Measurements from ENCODE around the gene KCTD21.

KCTD21 gene

GRCh38 chr11:78145511-78146025, 42.9 kb downstream of the KCTD21 start:
- TF ChIP-seq REST (IDR thresholded peaks at IDR 0.05; ENCODE audit: low read depth) (no peak), TAF1 (IDR thresholded peaks at IDR 0.05; ENCODE audit: low read depth) (no peak), TCF12 (IDR thresholded peaks at IDR 0.05; ENCODE audit: low read depth) (no peak), ZBTB7A (IDR thresholded peaks at IDR 0.05; ENCODE audit: low read depth) (no peak), EGR1 (IDR thresholded peaks at IDR 0.05) (no peak), CREB1 (IDR thresholded peaks at IDR 0.05; ENCODE audit: low read depth) (no peak), MAX (IDR thresholded peaks at IDR 0.05) (no peak)

GRCh38 chr11:78140392-78141077, 47.9 kb downstream of the KCTD21 start:
- TF ChIP-seq TCF12 (IDR thresholded peaks at IDR 0.05; ENCODE audit: low read depth) (no peak), NFIC (IDR thresholded peaks at IDR 0.05) (no peak), MAX (IDR thresholded peaks at IDR 0.05) (no peak), EP300 (IDR thresholded peaks at IDR 0.05; ENCODE audit: borderline replicate concordance) (no peak), EGR1 (IDR thresholded peaks at IDR 0.05) (no peak), YY1 (IDR thresholded peaks at IDR 0.05; ENCODE audit: low read depth) (no peak), ZBTB7A (IDR thresholded peaks at IDR 0.05; ENCODE audit: low read depth) (no peak), RAD21 (IDR thresholded peaks at IDR 0.05; ENCODE audit: low read depth) (no peak), USF1 (IDR thresholded peaks at IDR 0.05) (no peak), FOXM1 (IDR thresholded peaks at IDR 0.05; ENCODE audit: borderline replicate concordance, low read depth) (no peak), REST (IDR thresholded peaks at IDR 0.05; ENCODE audit: low read depth) (no peak), CREB1 (IDR thresholded peaks at IDR 0.05; ENCODE audit: low read depth) (no peak), TAF1 (IDR thresholded peaks at IDR 0.05; ENCODE audit: low read depth) (no peak), TEAD4 (IDR thresholded peaks at IDR 0.05) (no peak)

GRCh38 chr11:78139422-78140391, 48.7 kb downstream of the KCTD21 start, which contains the start of gene ALG8:
TSS of gene ALG8 (minus strand) at chr11:78139626. CDS start at chr11:78139588, 38 bp downstream.
- no peak for TF ChIP-seq RAD21 (IDR thresholded peaks at IDR 0.05; ENCODE audit: low read depth)
- no peak for TF ChIP-seq ZBTB7A (IDR thresholded peaks at IDR 0.05; ENCODE audit: low read depth)
- peak; percentile 97 for TF ChIP-seq YY1 (IDR thresholded peaks at IDR 0.05; ENCODE audit: low read depth)
- TF ChIP-seq USF1 (IDR thresholded peaks at IDR 0.05): no peak
- TF ChIP-seq NFIC (IDR thresholded peaks at IDR 0.05): no peak; the same call in 1 of the 2 replicates
- TF ChIP-seq EGR1 (IDR thresholded peaks at IDR 0.05): peak; percentile 55; the same call in 1 of the 2 replicates
- 0 out of 2 replicates have a peak, but pooled peaks have one; percentile 45 for TF ChIP-seq TCF12 (IDR thresholded peaks at IDR 0.05; ENCODE audit: low read depth)
- peak; percentile 29; the same call in 1 of the 2 replicates for TF ChIP-seq CREB1 (IDR thresholded peaks at IDR 0.05; ENCODE audit: low read depth)
- TF ChIP-seq TEAD4 (IDR thresholded peaks at IDR 0.05): no peak
- TF ChIP-seq FOXM1 (IDR thresholded peaks at IDR 0.05; ENCODE audit: borderline replicate concordance, low read depth): peak; percentile 67; the same call in 1 of the 2 replicates
- peak; percentile 98 for TF ChIP-seq MAX (IDR thresholded peaks at IDR 0.05)
- TF ChIP-seq TAF1 (IDR thresholded peaks at IDR 0.05; ENCODE audit: low read depth): peak; percentile 95
- peak; percentile 84 for TF ChIP-seq CEBPB (IDR thresholded peaks at IDR 0.05)
- TF ChIP-seq REST (IDR thresholded peaks at IDR 0.05; ENCODE audit: low read depth): no peak
- TF ChIP-seq EP300 (IDR thresholded peaks at IDR 0.05; ENCODE audit: borderline replicate concordance): no peak; the same call in 1 of the 2 replicates

All from Ishikawa (cell line).